WI38 (cell line): Measurements from ENCODE around the gene PDE10A.

Experiments
- H3K4me3 ChIP-seq: 2 replicates; pipeline ENCODE4 v1.5.1; 2011; ENCODE audit warnings: low read depth, mild to moderate bottlenecking, control low read depth, low read length
- CTCF ChIP-seq: IDR thresholded peaks from 2 replicates; pipeline ENCODE4 v1.5.1; 2012; ENCODE audit warnings: low read depth, mild to moderate bottlenecking, control low read depth, low read length

Gene PDE10A

DNA sequence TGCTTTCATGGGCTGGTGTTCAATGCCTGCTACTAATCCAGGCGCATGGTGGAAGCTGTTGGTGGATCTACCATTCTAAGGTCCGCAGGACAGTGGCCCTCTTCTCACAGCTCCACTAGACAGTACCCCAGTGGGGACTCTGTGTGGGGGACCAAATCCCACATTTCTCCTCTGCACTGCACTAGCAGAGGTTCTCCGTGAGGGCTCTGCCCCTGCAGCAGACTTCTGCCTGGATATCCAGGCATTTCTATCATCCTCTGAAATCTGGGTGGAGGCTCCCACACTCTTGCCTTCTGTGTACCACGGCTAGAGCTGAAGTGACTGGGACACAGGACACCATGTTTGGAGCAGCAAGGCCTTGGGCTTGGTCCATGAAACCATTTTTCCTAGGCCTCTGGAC, 219.6 kb downstream of the PDE10A start:
- H3K4me3 ChIP-seq = no peak overlapping the region
- TF ChIP-seq CTCF = no peak

DNA sequence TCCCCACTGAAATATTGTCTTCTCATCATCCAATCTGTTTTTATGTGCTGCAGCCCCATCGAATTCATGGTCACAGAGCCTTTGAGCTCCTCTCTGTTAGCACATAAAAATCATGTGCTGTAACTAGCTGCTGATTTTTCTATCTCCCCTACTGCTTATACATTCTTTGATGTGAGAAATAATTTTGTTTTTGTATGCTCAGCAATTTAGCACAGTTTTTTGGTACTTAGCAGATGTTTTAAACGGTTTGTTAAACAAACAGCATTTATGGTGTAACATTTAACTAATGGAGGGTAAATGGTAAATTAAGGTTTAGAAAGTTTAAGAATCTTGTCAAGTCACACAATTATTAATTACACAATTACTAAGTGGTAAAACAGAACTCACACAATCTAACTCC, 221.9 kb downstream of the PDE10A start:
- H3K4me3 ChIP-seq = no peak overlapping the region
- no peak for TF ChIP-seq CTCF

DNA sequence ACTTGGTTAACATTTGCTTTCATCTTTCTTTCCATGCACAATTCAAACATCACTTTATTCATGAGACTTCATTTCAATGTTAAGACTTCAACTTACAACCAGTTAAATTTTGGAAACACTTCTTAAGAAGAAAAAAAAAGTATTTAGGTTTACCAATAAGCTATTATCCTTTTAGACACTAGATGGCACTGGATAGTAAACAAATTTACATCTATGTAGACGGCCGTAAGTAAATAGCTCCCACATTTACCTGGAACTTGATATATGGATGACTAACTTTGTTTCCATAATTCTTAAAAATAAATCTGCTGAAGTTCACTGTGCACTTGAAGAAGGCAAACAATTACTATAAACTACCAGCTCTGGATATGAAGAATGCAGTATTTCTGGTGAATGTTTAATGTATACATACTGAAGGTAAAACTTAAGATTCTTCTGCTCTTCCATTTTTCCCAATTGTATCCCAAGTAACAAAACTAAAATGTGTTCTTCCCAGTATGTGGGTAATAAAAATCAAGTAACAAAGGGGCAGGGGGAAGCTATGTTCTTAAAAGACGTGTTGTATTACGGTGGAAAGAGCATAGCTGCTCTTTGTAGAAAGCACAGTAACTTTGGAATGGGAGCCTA, 223.0 kb downstream of the PDE10A start:
- TF ChIP-seq CTCF = no peak
- no peak overlapping the region for H3K4me3 ChIP-seq

DNA sequence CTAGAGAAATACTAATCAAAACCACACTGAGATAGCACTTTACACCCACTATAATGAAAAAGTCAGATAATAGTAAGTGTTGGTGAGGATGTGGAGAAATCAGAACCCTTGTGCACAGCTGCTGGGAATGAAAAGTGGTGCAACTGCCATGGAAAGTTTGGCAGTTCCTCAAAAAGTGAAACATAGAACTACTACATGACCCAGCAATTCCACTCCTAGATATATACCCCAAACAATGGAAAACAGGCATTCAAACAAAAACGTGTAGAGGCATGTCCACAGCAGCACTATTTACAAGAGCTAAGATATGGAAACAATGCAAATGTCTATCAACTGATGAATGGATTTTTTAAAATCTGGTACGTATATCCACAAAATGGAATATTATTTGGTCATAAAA, 236.1 kb downstream of the PDE10A start:
- H3K4me3 ChIP-seq = no peak overlapping the region
- no peak for TF ChIP-seq CTCF

GRCh38 chr6:165422192-165422591, 240.8 kb downstream of the PDE10A start:
- no peak for TF ChIP-seq CTCF

DNA sequence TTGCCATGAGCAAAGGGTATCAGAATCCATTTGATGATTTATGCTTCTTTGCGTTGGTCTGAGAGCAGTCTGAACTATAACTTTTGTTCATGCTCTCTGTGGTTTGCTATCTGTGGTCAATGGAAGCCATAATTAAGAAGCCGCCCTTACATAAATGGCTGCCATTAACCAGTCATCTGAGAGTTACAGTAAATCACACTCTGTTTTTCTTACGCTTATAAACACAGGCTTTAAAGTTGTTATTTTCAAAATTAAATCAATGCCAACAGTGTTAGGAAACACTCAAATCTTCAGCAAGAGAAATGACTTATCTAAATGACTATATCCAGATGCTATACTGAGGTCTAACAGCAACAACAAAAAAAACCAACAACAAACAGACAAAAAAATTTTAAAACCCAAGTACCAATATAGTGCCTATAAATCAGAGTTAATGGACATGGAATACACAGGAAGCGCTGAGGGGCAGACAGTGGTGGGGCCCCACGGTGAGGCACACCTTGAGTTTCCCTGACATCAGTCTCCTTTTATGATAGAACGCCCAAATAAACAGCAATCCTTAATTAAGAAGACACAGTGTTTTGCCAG, 245.7 kb downstream of the PDE10A start:
- no peak for TF ChIP-seq CTCF
- no peak overlapping the region for H3K4me3 ChIP-seq

More at GRCh38 chr6:165422192-165422591, 240.8 kb downstream of the PDE10A start:
- no peak overlapping the region for H3K4me3 ChIP-seq

DNA sequence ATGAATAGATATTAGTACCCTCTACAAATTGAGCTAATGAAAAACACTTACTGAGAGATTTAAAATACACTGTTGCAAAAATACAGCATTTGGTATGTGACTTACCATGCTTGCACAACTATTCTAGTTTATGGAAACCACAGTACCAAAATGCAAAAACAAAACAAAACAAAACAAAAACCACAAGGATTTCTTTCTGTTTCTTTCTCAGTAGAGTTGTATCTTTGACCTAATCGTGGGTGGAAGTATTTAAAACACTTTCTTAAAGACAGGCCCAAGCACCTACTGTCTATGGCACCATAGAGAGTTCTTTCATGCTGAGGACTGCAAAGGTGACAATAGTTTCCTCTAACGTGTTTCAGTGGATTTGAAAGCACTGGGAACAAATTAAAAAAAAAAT, 258.3 kb downstream of the PDE10A start:
- H3K4me3 ChIP-seq = no peak overlapping the region
- TF ChIP-seq CTCF = no peak
